HepG2 (cell line): ENCODE measurements around the gene DNM3. TPM values are rescaled to one million over a fixed set of nuclear protein-coding genes. Genes with fewer than 3 reads are reported as not detected.

Experiments
- ATAC-seq: fragments of 200-7000 bp; cut with Tn5 transposase; 3 replicates; pipeline ENCODE4 v1.9.1; 2020; ENCODE audit warnings: mild to moderate bottlenecking, moderate library complexity
- BruUV-seq: library from RNA; stranded (reverse); fragments of 400-500 nt; replicated peaks from 2 replicates; lab custom pipeline; 2021; lab: Mats Ljungman, UMichigan
- CTCF ChIA-PET: fragments of 300-600 bp; formaldehyde crosslinking; extraction: SDS; loops from one replicate; lab custom pipeline; 2021; ENCODE audit warnings: low total read pairs, inconsistent platforms, low intra/inter-chr PET ratio; lab: Yijun Ruan, JAX
- POLR2A ChIA-PET: fragments of 350-600 bp; sonication (Branson Sonifier 250); formaldehyde crosslinking; loops from one replicate; lab custom pipeline; 2020; ENCODE audit warnings: antibody characterized with exemption, inconsistent platforms; lab: Yijun Ruan, JAX
- DNase-seq: peaks from one replicate; pipeline ENCODE4 v3.0.0-alpha.2; 2015; ENCODE audit warnings: low spot score
- FAIRE-seq: peaks from 3 replicates; lab custom pipeline; 2011; peaks lifted over from hg19 to GRCh38; lab: Jason Lieb, UNC
- H2AFZ ChIP-seq: one replicate; pipeline ENCODE4 v1.6.1; 2011; ENCODE audit warnings: low read length, inconsistent platforms
- H3K27ac ChIP-seq: fragments of 300-600 bp; 3 replicates; pipeline ENCODE4 v1.8.0; 2011; ENCODE audit warnings: mixed run types, mild to moderate bottlenecking, mixed read lengths, low read length, inconsistent platforms; ENCODE audit not compliant: insufficient read depth; ENCODE audit errors: extremely low read length
- H3K27me3 ChIP-seq, 2 experiments: fragments of 200-600 bp in 1 of 2; 2 replicates in 1 of 2; 3 replicates in 1 of 2; pipeline versions ENCODE4 v1.6.0 to v1.8.0; 2011; ENCODE audit warnings: low read length in 2 of 2, mild to moderate bottlenecking in 2 of 2, moderate library complexity in 2 of 2, inconsistent platforms in 1 of 2; ENCODE audit not compliant: insufficient read depth in 2 of 2, control insufficient read depth in 1 of 2
- H3K36me3 ChIP-seq, 2 experiments: fragments of 200-600 bp in 1 of 2; replicated peaks in 1 of 2; 2 replicates in 1 of 2; 3 replicates in 1 of 2; pipeline versions ENCODE4 v1.5.1 to v1.8.0; 2011; ENCODE audit warnings: low read length in 2 of 2, inconsistent platforms in 1 of 2; ENCODE audit not compliant: insufficient read depth in 2 of 2, control insufficient read depth in 1 of 2
- H3K4me1 ChIP-seq: 2 replicates; pipeline ENCODE4 v1.5.1; 2012; ENCODE audit warnings: low read length, inconsistent platforms; ENCODE audit not compliant: insufficient read depth
- H3K4me2 ChIP-seq: 2 replicates; pipeline ENCODE4 v1.6.0; 2011; ENCODE audit warnings: low read depth, low read length, inconsistent platforms
- H3K4me3 ChIP-seq, 3 experiments: fragments of 200-600 bp in 1 of 3; sonication (generic), shearing (Covaris generic) in 1 of 3; replicated peaks in 1 of 3; 2 replicates each; pipeline ENCODE4 v1.5.1; 2011 to 2016; ENCODE audit warnings: low read length in 3 of 3, inconsistent platforms in 2 of 3, low read depth in 2 of 3, mild to moderate bottlenecking in 2 of 3, control low read depth in 1 of 3, mixed read lengths in 1 of 3; ENCODE audit not compliant: insufficient read depth in 1 of 3
- H3K79me2 ChIP-seq: one replicate; pipeline ENCODE4 v1.6.1; 2011; ENCODE audit warnings: low read length, inconsistent platforms; ENCODE audit not compliant: insufficient read depth
- H3K9ac ChIP-seq: 2 replicates; pipeline ENCODE4 v1.6.0; 2011; ENCODE audit warnings: mild to moderate bottlenecking, low read depth, low read length, inconsistent platforms; ENCODE audit not compliant: insufficient read depth
- H3K9me3 ChIP-seq: 2 replicates; pipeline ENCODE4 v1.5.1; 2012; ENCODE audit warnings: mild to moderate bottlenecking, low read length
- H4K20me1 ChIP-seq: 2 replicates; pipeline ENCODE4 v1.6.0; 2011; ENCODE audit warnings: inconsistent platforms, mild to moderate bottlenecking, low read length, moderate library complexity; ENCODE audit not compliant: insufficient read depth
- ATF7 ChIP-seq, 2 experiments: fragments of 450-650 bp in 1 of 2; sonication (generic) in 1 of 2; formaldehyde crosslinking in 1 of 2; IDR thresholded peaks; 2 replicates each; pipeline versions ENCODE4 v1.4.0 to v1.6.1; 2016 to 2020; ENCODE audit warnings: antibody characterized with exemption in 1 of 2, mild to moderate bottlenecking in 1 of 2, missing genetic modification reagents in 1 of 2
- CSRNP2 ChIP-seq: sonication (generic); formaldehyde crosslinking; conservative IDR thresholded peaks from 2 replicates; pipeline ENCODE4 v1.8.0; 2022; ENCODE audit warnings: low read depth, missing genetic modification reagents
- EED ChIP-seq: sonication (generic); formaldehyde crosslinking; IDR thresholded peaks from 2 replicates; pipeline ENCODE4 v1.5.0; 2020; ENCODE audit warnings: mild to moderate bottlenecking, missing genetic modification reagents
- KDM2A ChIP-seq: sonication (generic); formaldehyde crosslinking; IDR thresholded peaks from 2 replicates; pipeline ENCODE4 v1.4.0; 2020; ENCODE audit warnings: low read depth, missing genetic modification reagents, borderline replicate concordance
- RORA ChIP-seq: sonication (generic); formaldehyde crosslinking; IDR thresholded peaks from 2 replicates; pipeline ENCODE4 v1.5.0; 2020; ENCODE audit warnings: mild to moderate bottlenecking, missing genetic modification reagents, moderate library complexity
- SAFB2 ChIP-seq: sonication (generic); formaldehyde crosslinking; IDR thresholded peaks from 2 replicates; pipeline ENCODE4 v1.5.1; 2020; ENCODE audit warnings: missing genetic modification reagents, low read depth, mild to moderate bottlenecking, borderline replicate concordance
- ZNF142 ChIP-seq: sonication (generic); formaldehyde crosslinking; IDR thresholded peaks from 2 replicates; pipeline ENCODE4 v1.4.0; 2020; ENCODE audit warnings: missing genetic modification reagents
- ZNF232 ChIP-seq: sonication (generic); formaldehyde crosslinking; IDR thresholded peaks from 2 replicates; pipeline ENCODE4 v1.4.0; 2020; ENCODE audit warnings: missing genetic modification reagents, borderline replicate concordance
- ZNF275 ChIP-seq: sonication (generic); formaldehyde crosslinking; IDR thresholded peaks from 2 replicates; pipeline ENCODE4 v1.8.0; 2022; ENCODE audit warnings: missing genetic modification reagents, mild to moderate bottlenecking, inconsistent platforms, borderline replicate concordance
- ZNF7 ChIP-seq: IDR thresholded peaks from 2 replicates; pipeline ENCODE4 v1.6.1; 2016; ENCODE audit warnings: missing biosample characterization, missing genetic modification reagents
- WGBS: methylation state at CpG from one replicate; pipeline ENCODE4 v1.1.6; 2017; ENCODE audit warnings: low lambda C conversion rate; 5-methylcytosine and 5-hydroxymethylcytosine counted together
- in situ Hi-C: cut with HindIII; loops from 2 replicates; pipeline ENCODE4 v1.10.0; 2017; ENCODE audit warnings: low pct_unique_long_range_greater_than_20kb; ENCODE audit not compliant: extremely low pct_ligation_motif_present
- intact Hi-C: fragments of 100-400 bp; cut with micrococcal nuclease; formaldehyde crosslinking; loops from one replicate; pipeline ENCODE4 v1.10.0; 2022; ENCODE audit not compliant: unreplicated experiment
- polyA plus RNA-seq, 8 experiments: library from polyadenylated mRNA; depleted of rRNA in 3 of 8; stranded (reverse) in 7 of 8; unstranded in 1 of 8; fragments of >200 nt; fragmentation: Illumina TruSeq in 4 of 8; extraction: Trizol in 4 of 8; gene quantifications; 2 replicates each; pipeline versions ENCODE4 v1.2.1 to v1.2.3, GENCODE V29; 2011 to 2016; ENCODE audit warnings: low read depth in 4 of 8, missing spikeins in 1 of 8, mixed read lengths in 1 of 8; ENCODE audit not compliant: insufficient read depth in 1 of 8
- total RNA-seq, 5 experiments: library from RNA; depleted of rRNA; stranded (reverse); fragments of >200 nt; fragmentation: Illumina TruSeq; extraction: Trizol; gene quantifications; 2 replicates each; pipeline ENCODE4 v1.2.3, GENCODE V29; 2016; ENCODE audit warnings: low read depth in 1 of 5

Gene DNM3
- total and polyA plus RNA-seq, 2 of the 13 experiments (the other 11 are each of a cell fraction or from before 2014, with no cell fraction given), result 0.05 TPM; not detected in 1

GRCh38 chr1:171872430-171872829 lies 31.1 kb downstream of the DNM3 start:
- no TSS peak for BruUV-seq
- intact Hi-C loops, result no loop called here
- ChIA-PET CTCF (no interaction called here), POLR2A (no interaction called here)
- Histone ChIP-seq H3K9ac (no peak overlapping the region), H3K27me3 (no peaks in the 10 kb centered on the region), H3K27ac (no peak overlapping the region), H3K9me3 (no peaks in the 10 kb centered on the region), H2AFZ (no peak overlapping the region), H4K20me1 (no peaks in the 10 kb centered on the region), H3K36me3 (no peaks in the 10 kb centered on the region), H3K4me3 (no peak overlapping the region), H3K79me2 (no peaks in the 10 kb centered on the region), H3K4me2 (no peak overlapping the region), H3K4me1 (no peaks in the 10 kb centered on the region)
- in situ Hi-C loops, result no loop called here
- no peak for TF ChIP-seq ZNF7 (CRISPR knock-in tag)
- no peak for TF ChIP-seq ZNF275
- TF ChIP-seq EED (CRISPR knock-in tag), result no peak
- no peak for TF ChIP-seq CSRNP2 (CRISPR knock-in tag)
- ATAC-seq, result no peak
- DNase-seq, result no peak
- WGBS, result 26% methylated on average over 5 of the region's 5 CpGs
- FAIRE-seq, result no peak

GRCh38 chr1:171873664-171874063 lies 32.4 kb downstream of the DNM3 start:
- ChIA-PET POLR2A (no interaction called here), CTCF (no interaction called here)
- Histone ChIP-seq H4K20me1 (no peaks in the 10 kb centered on the region), H3K27ac (no peak overlapping the region), H3K4me3 (no peak overlapping the region), H3K4me1 (no peaks in the 10 kb centered on the region), H3K9ac (no peak overlapping the region), H3K9me3 (no peaks in the 10 kb centered on the region), H3K36me3 (no peaks in the 10 kb centered on the region), H3K27me3 (no peaks in the 10 kb centered on the region), H3K79me2 (no peaks in the 10 kb centered on the region), H2AFZ (no peak overlapping the region), H3K4me2 (no peak overlapping the region)
- no TSS peak for BruUV-seq
- intact Hi-C loops, result no loop called here
- in situ Hi-C loops, result no loop called here
- 13% methylated on average over 5 of the region's 5 CpGs for WGBS
- no peak for FAIRE-seq
- no peak for DNase-seq
- no peak for ATAC-seq
- TF ChIP-seq RORA (CRISPR knock-in tag) (no peak), ATF7 (IDR thresholded peaks at IDR 0.05) (no peak), ATF7 (CRISPR knock-in tag; IDR thresholded peaks at IDR 0.05) (no peak), SAFB2 (CRISPR knock-in tag) (no peak), ZNF142 (CRISPR knock-in tag) (no peak), ZNF232 (CRISPR knock-in tag) (no peak), KDM2A (CRISPR knock-in tag) (no peak)
